Measurements from ENCODE around the gene NEUROD4. TPM values are rescaled to one million over a fixed set of nuclear protein-coding genes. Genes with fewer than 3 reads are reported as not detected.

NEUROD4 gene
- polyA plus RNA-seq (2012; ENCODE audit: insufficient read length, low read depth): not detected

GRCh38 chr12:55019784-55020183 is at the start of gene NEUROD4:
NEUROD4 (plus strand) TSS chr12:55019974; CDS start chr12:55026440, 6,466 bp downstream.
- TF ChIP-seq POLR2AphosphoS5 (IDR thresholded peaks at IDR 0.05; ENCODE audit: low read depth, low read length): no peak
- peak; percentile 86 to 96 for TF ChIP-seq REST (IDR thresholded peaks at IDR 0.05; ENCODE audit: insufficient read depth in 1 of 2, low read depth in 2 of 2, low read length in 2 of 2)
- peak; percentile 73; the same call in 1 of the 2 replicates for TF ChIP-seq SIN3A (IDR thresholded peaks at IDR 0.05; ENCODE audit: borderline replicate concordance, insufficient read depth, low read length)

GRCh38 chr12:54970741-54971140 is 49.0 kb upstream of the NEUROD4 start:
- TF ChIP-seq REST (IDR thresholded peaks at IDR 0.05; ENCODE audit: insufficient read depth in 1 of 2, low read depth in 2 of 2, low read length in 2 of 2): no peak
- no peak for TF ChIP-seq SIN3A (IDR thresholded peaks at IDR 0.05; ENCODE audit: borderline replicate concordance, insufficient read depth, low read length)
- TF ChIP-seq FOXP2 (optimal IDR thresholded peaks at IDR 0.05; ENCODE audit: borderline replicate concordance, extremely low read depth, extremely low read length, insufficient read depth): no peak
- no peak for TF ChIP-seq TAF1 (IDR thresholded peaks at IDR 0.05; ENCODE audit: borderline replicate concordance, insufficient read depth, low read length)
- no peak for TF ChIP-seq POLR2AphosphoS5 (IDR thresholded peaks at IDR 0.05; ENCODE audit: low read depth, low read length)

- no peak for TF ChIP-seq FOXP2 (optimal IDR thresholded peaks at IDR 0.05; ENCODE audit: borderline replicate concordance, extremely low read depth, extremely low read length, insufficient read depth)
- TF ChIP-seq SIN3A (IDR thresholded peaks at IDR 0.05; ENCODE audit: borderline replicate concordance, insufficient read depth, low read length): no peak
- TF ChIP-seq TAF1 (IDR thresholded peaks at IDR 0.05; ENCODE audit: borderline replicate concordance, insufficient read depth, low read length): no peak
- TF ChIP-seq REST (IDR thresholded peaks at IDR 0.05; ENCODE audit: insufficient read depth in 1 of 2, low read depth in 2 of 2, low read length in 2 of 2): no peak
- no peak for TF ChIP-seq POLR2AphosphoS5 (IDR thresholded peaks at IDR 0.05; ENCODE audit: low read depth, low read length)
Measured at GRCh38 chr12:54973556-54973955, 46.2 kb upstream of the NEUROD4 start.

GRCh38 chr12:54974279-54974678 is 45.5 kb upstream of the NEUROD4 start:
- TF ChIP-seq SIN3A (IDR thresholded peaks at IDR 0.05; ENCODE audit: borderline replicate concordance, insufficient read depth, low read length) (no peak), REST (IDR thresholded peaks at IDR 0.05; ENCODE audit: insufficient read depth in 1 of 2, low read depth in 2 of 2, low read length in 2 of 2) (no peak), POLR2AphosphoS5 (IDR thresholded peaks at IDR 0.05; ENCODE audit: low read depth, low read length) (no peak), TAF1 (IDR thresholded peaks at IDR 0.05; ENCODE audit: borderline replicate concordance, insufficient read depth, low read length) (no peak), FOXP2 (optimal IDR thresholded peaks at IDR 0.05; ENCODE audit: borderline replicate concordance, extremely low read depth, extremely low read length, insufficient read depth) (no peak)

GRCh38 chr12:54975272-54975671 is 44.5 kb upstream of the NEUROD4 start:
- TF ChIP-seq TAF1 (IDR thresholded peaks at IDR 0.05; ENCODE audit: borderline replicate concordance, insufficient read depth, low read length) (no peak), POLR2AphosphoS5 (IDR thresholded peaks at IDR 0.05; ENCODE audit: low read depth, low read length) (no peak), FOXP2 (optimal IDR thresholded peaks at IDR 0.05; ENCODE audit: borderline replicate concordance, extremely low read depth, extremely low read length, insufficient read depth) (no peak), REST (IDR thresholded peaks at IDR 0.05; ENCODE audit: insufficient read depth in 1 of 2, low read depth in 2 of 2, low read length in 2 of 2) (no peak), SIN3A (IDR thresholded peaks at IDR 0.05; ENCODE audit: borderline replicate concordance, insufficient read depth, low read length) (no peak)

Data from PFSK-1 (cell line).